ENCODE data around the gene STT3A. TPM values are rescaled to one million over a fixed set of nuclear protein-coding genes. Genes with fewer than 3 reads are reported as not detected.
"Not testable (repeated sequence)": the region's sequence is repeated elsewhere in the genome, so short reads cannot be mapped to it uniquely, and the experiment has no call there.

Gene STT3A
- total RNA-seq, 2 experiments from 2014 or later = 121 to 132 TPM

- POLR2A ChIA-PET = interaction anchor here (1.1 to 3.8 kb wide), 7 partner anchors 11 to 947 kb away, joined by 3 to 72 read pairs (median 8); partner anchors contain the start of genes CHEK1, HYLS1, STT3A and TBRG1
- intact Hi-C loops (cut with micrococcal nuclease) = loop anchor here (1.0 to 5.0 kb wide), 6 partner anchors 16 to 317 kb away; partner anchors contain the start of genes CHEK1, HYLS1 and STT3A
- DNase-seq = peak; percentile 43
- Mint-ChIP-seq H3K27ac (peak overlapping the region; percentile 91), H3K4me3 (peak overlapping the region; percentile 92), H3K36me3 (peaks cover 22% of the 10 kb centered on the region), H3K9me3 (no peaks in the 10 kb centered on the region), H3K27me3 (no peaks in the 10 kb centered on the region), H3K4me1 (ENCODE audit: low read depth) (peaks cover 21% of the 10 kb centered on the region)
- CTCF ChIA-PET = interaction anchor here (0.8 to 1.6 kb wide), 10 partner anchors 14 to 807 kb away, joined by 3 to 18 read pairs (median 4); partner anchors contain the start of genes CHEK1 and STT3A
Measured at GRCh38 chr11:125569915-125570621, 22.6 kb upstream of the STT3A start.

- Mint-ChIP-seq H3K4me3 (peak overlapping the region; percentile 92), H3K27ac (peak overlapping the region; percentile 34), H3K36me3 (peaks cover 27% of the 10 kb centered on the region), H3K9me3 (no peaks in the 10 kb centered on the region), H3K27me3 (no peaks in the 10 kb centered on the region), H3K4me1 (ENCODE audit: low read depth) (peaks cover 22% of the 10 kb centered on the region)
- ChIA-PET CTCF (no interaction called here), POLR2A (interaction anchor here (1.5 to 3.8 kb wide), 5 partner anchors 10 to 316 kb away, joined by 5 to 72 read pairs (median 13); partner anchors contain the start of genes CHEK1, HYLS1 and STT3A)
- intact Hi-C loops (cut with micrococcal nuclease) = loop anchor here (1.0 to 5.0 kb wide), 4 partner anchors 15 to 57 kb away; partner anchors contain the start of gene CHEK1
- no peak for DNase-seq
Measured at GRCh38 chr11:125570952-125571351, 21.7 kb upstream of the STT3A start.

- no peak for DNase-seq
- Mint-ChIP-seq H3K4me3 (no peak overlapping the region), H3K27me3 (no peaks in the 10 kb centered on the region), H3K36me3 (peaks cover 36% of the 10 kb centered on the region), H3K4me1 (ENCODE audit: low read depth) (peaks cover 26% of the 10 kb centered on the region), H3K9me3 (no peaks in the 10 kb centered on the region), H3K27ac (no peak overlapping the region)
- intact Hi-C loops (cut with micrococcal nuclease) = loop anchor here (5.0 kb wide), 1 partner anchor 34 kb away; no protein-coding TSS in a partner anchor
- POLR2A ChIA-PET = interaction anchor here (0.7 kb wide), 1 partner anchor 15 kb away, joined by 5 read pairs; no protein-coding TSS in a partner anchor
- CTCF ChIA-PET = no interaction called here
Measured at GRCh38 chr11:125572916-125573315, 19.7 kb upstream of the STT3A start.

- H3K9me3 Mint-ChIP-seq; CTCF ChIA-PET; H3K4me3 Mint-ChIP-seq; H3K27me3 Mint-ChIP-seq; H3K4me1 Mint-ChIP-seq (ENCODE audit: low read depth); intact Hi-C loops (cut with micrococcal nuclease); H3K27ac Mint-ChIP-seq; POLR2A ChIA-PET; DNase-seq: not testable (repeated sequence)
- H3K36me3 Mint-ChIP-seq = peaks cover 50% of the 10 kb centered on the region
Measured at GRCh38 chr11:125577181-125577580, 15.5 kb upstream of the STT3A start.

GRCh38 chr11:125578783-125579182 lies 13.9 kb upstream of the STT3A start:
- H3K27me3 Mint-ChIP-seq = no peaks in the 10 kb centered on the region
- peaks cover 5% of the 10 kb centered on the region for H3K4me1 Mint-ChIP-seq (ENCODE audit: low read depth)
- no peak for DNase-seq
- no peak overlapping the region for H3K27ac Mint-ChIP-seq
- no peaks in the 10 kb centered on the region for H3K9me3 Mint-ChIP-seq
- ChIA-PET POLR2A (interaction anchor here (0.7 to 1.0 kb wide), 2 partner anchors 10 to 50 kb away, joined by 3 read pairs; partner anchors contain the start of gene EI24), CTCF (no interaction called here)
- intact Hi-C loops (cut with micrococcal nuclease) = no loop called here
- H3K4me3 Mint-ChIP-seq = no peak overlapping the region
- H3K36me3 Mint-ChIP-seq = peaks cover 55% of the 10 kb centered on the region

GRCh38 chr11:125579811-125580210 lies 12.8 kb upstream of the STT3A start:
- H3K27me3 Mint-ChIP-seq = no peaks in the 10 kb centered on the region
- POLR2A ChIA-PET = no interaction called here

GRCh38 chr11:125583496-125583895 lies 9.2 kb upstream of the STT3A start:
- Mint-ChIP-seq H3K4me1 (ENCODE audit: low read depth) (peaks cover 12% of the 10 kb centered on the region), H3K27me3 (no peaks in the 10 kb centered on the region), H3K27ac (no peak overlapping the region), H3K36me3 (peaks cover 37% of the 10 kb centered on the region), H3K9me3 (no peaks in the 10 kb centered on the region), H3K4me3 (no peak overlapping the region)
- ChIA-PET CTCF (interaction anchor here (0.7 to 1.7 kb wide), 2 partner anchors 14 to 178 kb away, joined by 3 to 4 read pairs; partner anchors contain the start of gene EI24), POLR2A (no interaction called here)
- DNase-seq = no peak
- intact Hi-C loops (cut with micrococcal nuclease) = no loop called here

More at GRCh38 chr11:125579811-125580210, 12.8 kb upstream of the STT3A start:
- Mint-ChIP-seq H3K36me3 (peaks cover 56% of the 10 kb centered on the region), H3K4me3 (no peak overlapping the region), H3K27ac (no peak overlapping the region), H3K9me3 (no peaks in the 10 kb centered on the region), H3K4me1 (ENCODE audit: low read depth) (peaks cover 5% of the 10 kb centered on the region)
- intact Hi-C loops (cut with micrococcal nuclease) = no loop called here
- CTCF ChIA-PET = no interaction called here
- no peak for DNase-seq

GRCh38 chr11:125585487-125585886 lies 7.2 kb upstream of the STT3A start:
- H3K9me3 Mint-ChIP-seq = no peaks in the 10 kb centered on the region
- no peak for DNase-seq
- H3K4me3 Mint-ChIP-seq = no peak overlapping the region
- H3K4me1 Mint-ChIP-seq (ENCODE audit: low read depth) = peaks cover 17% of the 10 kb centered on the region
- no peaks in the 10 kb centered on the region for H3K27me3 Mint-ChIP-seq
- H3K27ac Mint-ChIP-seq = no peak overlapping the region
- intact Hi-C loops (cut with micrococcal nuclease) = no loop called here
- peaks cover 26% of the 10 kb centered on the region for H3K36me3 Mint-ChIP-seq
- CTCF ChIA-PET = interaction anchor here (0.6 to 0.7 kb wide), 2 partner anchors 89 to 95 kb away, joined by 3 to 4 read pairs; no protein-coding TSS in a partner anchor
- POLR2A ChIA-PET = interaction anchor here (2.4 kb wide), 1 partner anchor 15 kb away, joined by 8 read pairs; the partner anchor contains the start of gene EI24

- H3K4me3 Mint-ChIP-seq = no peak overlapping the region
- ChIA-PET CTCF (no interaction called here), POLR2A (interaction anchor here (1.2 to 2.4 kb wide), 2 partner anchors 17 to 39 kb away, joined by 3 to 8 read pairs; partner anchors contain the start of genes CHEK1 and EI24)
- peaks cover 23% of the 10 kb centered on the region for H3K4me1 Mint-ChIP-seq (ENCODE audit: low read depth)
- H3K27me3 Mint-ChIP-seq = no peaks in the 10 kb centered on the region
- intact Hi-C loops (cut with micrococcal nuclease) = loop anchor here (1.0 kb wide), 1 partner anchor 16 kb away; no protein-coding TSS in a partner anchor
- no peak overlapping the region for H3K27ac Mint-ChIP-seq
- no peaks in the 10 kb centered on the region for H3K9me3 Mint-ChIP-seq
- H3K36me3 Mint-ChIP-seq = peaks cover 22% of the 10 kb centered on the region
- DNase-seq = no peak
Measured at GRCh38 chr11:125586623-125587022, 6.0 kb upstream of the STT3A start.

GRCh38 chr11:125587480-125587879 lies 5.2 kb upstream of the STT3A start:
- peaks cover 25% of the 10 kb centered on the region for H3K4me1 Mint-ChIP-seq (ENCODE audit: low read depth)
- peaks cover 18% of the 10 kb centered on the region for H3K36me3 Mint-ChIP-seq
- intact Hi-C loops (cut with micrococcal nuclease) = no loop called here
- no peak overlapping the region for H3K27ac Mint-ChIP-seq
- no peak overlapping the region for H3K4me3 Mint-ChIP-seq
- H3K9me3 Mint-ChIP-seq = no peaks in the 10 kb centered on the region
- H3K27me3 Mint-ChIP-seq = no peaks in the 10 kb centered on the region
- ChIA-PET POLR2A (interaction anchor here (2.4 kb wide), 1 partner anchor 17 kb away, joined by 8 read pairs; the partner anchor contains the start of gene EI24), CTCF (interaction anchor here (0.9 kb wide), 1 partner anchor 38 kb away, joined by 3 read pairs; the partner anchor contains the start of gene CHEK1)
- DNase-seq = no peak

- Mint-ChIP-seq H3K4me1 (ENCODE audit: low read depth) (peaks cover 27% of the 10 kb centered on the region), H3K27ac (peak overlapping the region; percentile 28)
- intact Hi-C loops (cut with micrococcal nuclease) = no loop called here
Measured at GRCh38 chr11:125588505-125588904, 4.1 kb upstream of the STT3A start.

More at GRCh38 chr11:125588505-125588904, 4.1 kb upstream of the STT3A start:
- no peak for DNase-seq
- no peaks in the 10 kb centered on the region for H3K9me3 Mint-ChIP-seq
- POLR2A ChIA-PET = interaction anchor here (0.6 kb wide), 1 partner anchor 16 kb away, joined by 5 read pairs; no protein-coding TSS in a partner anchor
- no peaks in the 10 kb centered on the region for H3K27me3 Mint-ChIP-seq
- H3K4me3 Mint-ChIP-seq = no peak overlapping the region
- H3K36me3 Mint-ChIP-seq = peaks cover 12% of the 10 kb centered on the region
- CTCF ChIA-PET = no interaction called here
